Measurements from ENCODE around the gene KCNQ2.
"Not testable (repeated sequence)": the region's sequence is repeated elsewhere in the genome, so short reads cannot be mapped to it uniquely, and the experiment has no call there.

KCNQ2 gene

DNA sequence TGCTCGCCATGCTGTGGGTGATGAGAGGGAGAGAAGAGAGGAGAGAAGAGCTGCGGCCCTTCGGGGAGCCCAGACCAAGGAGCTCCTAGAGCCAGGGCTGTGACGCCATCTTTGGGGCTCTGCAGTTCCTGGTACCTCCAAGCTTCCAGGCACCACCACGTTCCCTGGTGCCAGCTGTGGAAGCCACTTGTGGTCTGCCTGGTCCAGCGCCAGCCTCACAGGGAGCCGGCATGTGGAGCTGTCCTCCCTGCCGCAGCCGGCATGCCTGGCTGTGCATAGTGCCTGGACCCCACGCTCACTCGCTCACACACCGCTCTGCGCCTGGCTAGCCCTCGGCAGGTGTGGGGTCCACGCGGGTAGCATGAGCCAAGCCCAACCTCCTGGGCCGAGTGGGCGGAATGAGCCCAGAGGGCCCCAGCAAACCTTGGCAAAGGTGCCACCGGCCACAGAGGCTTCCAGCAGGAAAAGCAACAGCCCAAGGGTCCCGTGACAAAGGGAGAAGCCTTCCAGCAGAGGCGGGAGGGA lies 92.0 kb downstream of the KCNQ2 start:
- FAIRE-seq: no peak

- not testable (repeated sequence) for FAIRE-seq
These were observed 92.6 kb downstream of the KCNQ2 start for GRCh38 chr20:63379872-63380271.

DNA sequence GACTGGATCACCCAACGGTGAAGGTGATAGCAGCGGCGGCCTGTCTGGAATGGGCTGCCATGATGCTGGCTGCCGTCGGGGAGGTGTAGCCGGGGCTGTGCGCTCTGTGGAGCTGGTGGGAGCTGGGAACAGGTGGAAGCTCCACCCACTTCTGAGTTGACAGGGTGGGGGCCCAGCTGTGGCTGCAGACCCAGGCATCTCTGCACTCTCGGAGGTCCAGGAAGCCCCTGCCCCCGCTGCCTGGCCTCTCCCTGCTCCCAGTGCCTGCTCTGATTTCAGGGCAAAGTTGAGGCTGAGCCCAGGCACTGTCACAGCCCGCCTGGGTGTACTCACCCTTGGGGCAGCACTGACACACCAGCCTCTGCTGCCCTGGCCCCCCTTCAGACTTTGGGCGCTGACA lies 93.2 kb downstream of the KCNQ2 start:
- no peak for FAIRE-seq

GRCh38 chr20:63378626-63379025 lies 93.8 kb downstream of the KCNQ2 start:
- no peak for FAIRE-seq

DNA sequence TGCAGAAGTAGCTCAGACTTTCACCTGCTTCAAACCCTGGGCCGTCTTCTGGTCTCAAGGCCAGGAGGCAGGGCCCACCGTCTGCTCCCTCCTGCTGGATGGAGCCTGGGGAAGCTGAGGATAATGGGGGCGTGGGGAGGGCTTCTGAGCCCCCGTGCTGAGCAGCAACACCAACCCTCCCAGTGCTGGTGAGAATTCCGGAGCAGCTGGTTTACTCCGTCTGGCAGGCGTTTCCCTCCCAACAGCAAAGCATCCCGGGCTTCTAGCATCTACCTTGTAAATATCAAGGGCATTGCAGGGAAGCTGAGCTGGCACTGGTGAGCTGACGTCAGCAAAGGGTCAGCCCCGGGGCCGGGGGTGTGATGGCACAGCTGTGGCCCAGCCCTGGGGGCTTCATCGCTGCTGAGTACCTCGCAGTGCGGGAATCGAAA lies 94.5 kb downstream of the KCNQ2 start:
- no peak for FAIRE-seq

DNA sequence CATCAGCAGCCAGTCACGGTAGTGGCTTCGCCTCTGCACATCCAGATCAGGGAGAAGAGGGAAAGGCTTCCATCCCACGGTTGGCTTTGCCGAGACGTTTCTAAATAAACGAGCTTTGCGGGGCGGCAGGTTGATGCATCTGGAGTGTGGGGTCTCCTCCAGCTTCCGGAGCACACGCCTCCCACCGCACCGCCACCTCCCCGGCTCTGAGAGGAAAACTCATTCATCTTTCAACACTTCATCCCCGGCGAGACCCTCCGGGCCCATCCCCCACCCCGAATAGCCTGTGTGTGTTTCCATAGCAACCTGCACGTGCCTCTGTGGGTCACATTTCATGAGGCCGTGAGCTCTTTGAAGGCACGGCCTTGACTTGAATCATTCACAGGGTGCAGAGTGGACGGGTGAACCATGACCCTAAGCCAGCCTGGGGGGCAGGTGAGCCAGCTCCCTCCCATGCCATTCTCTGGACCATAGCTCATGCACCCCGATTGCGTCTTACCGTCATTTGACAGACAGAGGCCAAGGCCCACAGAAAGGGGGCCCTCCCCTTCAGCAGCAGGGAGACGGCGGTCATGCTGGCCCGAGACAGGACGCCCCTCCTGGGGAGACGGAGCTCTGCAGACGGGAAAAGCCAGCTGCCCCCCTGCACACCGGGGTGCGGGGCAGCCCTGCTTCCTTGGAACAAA lies 95.1 kb downstream of the KCNQ2 start:
- no peak for FAIRE-seq

- FAIRE-seq: no peak
These were observed 95.9 kb downstream of the KCNQ2 start for GRCh38 chr20:63376283-63377250.

DNA sequence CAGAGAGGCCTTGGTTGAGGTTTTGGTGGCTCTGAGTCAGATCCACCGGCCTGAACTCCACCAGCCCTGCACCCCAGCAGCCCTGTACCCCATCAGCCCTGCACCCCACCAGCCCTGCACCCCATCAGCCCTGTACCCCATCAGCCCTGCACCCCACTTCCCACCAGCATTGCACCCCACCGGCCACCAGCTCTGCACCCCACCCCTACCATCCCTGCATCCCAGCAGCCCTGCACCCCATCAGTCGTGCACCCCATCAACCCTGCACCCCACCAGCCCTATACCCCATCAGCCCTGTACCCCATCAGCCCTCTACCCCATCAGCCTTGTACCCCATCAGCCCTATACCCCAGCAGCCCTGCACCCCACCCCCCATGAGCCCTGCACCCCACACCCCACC lies 97.0 kb downstream of the KCNQ2 start:
- FAIRE-seq: no peak

DNA sequence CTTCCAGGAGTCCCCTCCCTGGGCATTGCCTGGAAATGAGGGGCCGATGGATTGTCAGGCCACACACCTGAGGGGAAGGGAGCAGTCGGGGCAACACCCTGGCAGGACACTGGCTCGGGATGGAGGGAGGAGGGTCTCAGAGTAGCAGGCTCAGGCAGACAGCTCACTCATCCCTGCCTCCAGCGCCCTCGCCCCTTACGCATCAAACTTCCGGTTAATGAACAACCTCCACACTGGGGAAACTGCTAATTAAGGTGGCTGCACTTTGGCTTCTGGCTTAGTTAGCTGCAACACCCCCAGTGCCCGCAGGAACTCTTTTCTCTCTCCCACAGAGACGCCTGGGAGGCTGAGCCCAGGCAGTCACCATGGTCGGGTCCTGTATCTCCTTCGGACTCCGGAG lies 98.0 kb downstream of the KCNQ2 start:
- FAIRE-seq: no peak

DNA sequence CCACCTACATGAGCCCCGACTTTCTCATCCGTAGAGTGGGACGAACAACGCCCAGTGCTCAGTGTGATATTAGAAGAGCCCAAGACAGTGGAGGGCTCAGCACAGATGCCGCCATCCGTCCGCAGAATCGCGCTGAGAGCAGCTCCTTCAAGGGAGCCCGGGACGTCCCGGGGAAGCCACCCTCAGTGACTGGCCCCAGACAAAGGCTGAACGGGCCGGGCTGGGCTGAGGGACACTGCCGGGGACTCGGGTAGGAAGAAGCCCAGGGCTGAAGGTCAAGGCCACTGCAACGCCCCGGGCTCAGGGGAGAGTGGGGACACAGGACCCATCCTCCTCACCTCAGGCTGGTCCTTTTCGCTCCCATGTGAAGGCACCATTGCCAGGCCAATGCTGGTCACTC lies 98.5 kb downstream of the KCNQ2 start:
- FAIRE-seq: no peak

DNA sequence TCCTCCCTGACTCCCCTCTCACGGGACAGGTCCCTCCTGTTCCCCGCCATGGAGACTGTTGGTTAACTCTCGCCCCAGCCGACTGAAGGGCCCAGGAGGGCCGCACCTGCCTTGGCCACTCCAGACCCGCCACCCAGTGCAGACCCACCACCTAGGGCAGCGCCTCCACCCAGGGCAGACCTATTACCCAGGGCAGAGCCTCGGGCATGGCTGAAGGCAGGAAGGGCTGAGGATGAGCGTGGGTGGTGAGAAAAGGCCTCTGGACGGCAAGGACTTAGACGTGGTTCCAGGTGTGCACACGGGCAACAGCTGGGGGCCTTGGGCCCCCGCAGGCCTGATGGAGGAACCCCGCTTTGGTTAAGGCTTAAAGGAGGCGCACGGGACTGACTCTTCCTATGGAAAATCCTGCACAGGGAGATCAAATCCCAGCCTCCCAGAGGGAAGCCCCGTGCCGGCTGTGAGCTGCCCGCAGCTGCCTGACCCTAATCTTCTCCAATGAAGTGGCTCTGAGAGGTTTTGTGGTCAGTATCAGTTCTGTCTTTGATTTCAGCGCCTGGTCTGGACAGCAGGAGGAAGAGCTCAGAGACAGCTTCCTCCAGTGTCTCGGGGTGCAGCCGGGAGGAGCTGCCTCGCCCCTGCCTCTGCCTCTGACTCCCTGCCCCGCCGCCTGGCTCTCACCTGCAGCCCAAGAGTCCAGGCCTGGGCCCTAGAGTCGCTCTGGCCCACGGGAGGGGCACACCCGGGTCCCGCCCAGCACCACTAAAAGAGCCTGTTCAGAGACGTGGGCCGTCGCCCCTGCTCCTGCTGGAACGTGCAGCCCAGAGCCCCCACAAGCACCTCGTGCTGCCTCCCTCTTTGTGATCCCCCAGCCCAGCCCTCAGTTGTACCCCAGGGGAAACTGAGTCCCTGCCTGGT lies 99.2 kb downstream of the KCNQ2 start:
- FAIRE-seq: no peak

DNA sequence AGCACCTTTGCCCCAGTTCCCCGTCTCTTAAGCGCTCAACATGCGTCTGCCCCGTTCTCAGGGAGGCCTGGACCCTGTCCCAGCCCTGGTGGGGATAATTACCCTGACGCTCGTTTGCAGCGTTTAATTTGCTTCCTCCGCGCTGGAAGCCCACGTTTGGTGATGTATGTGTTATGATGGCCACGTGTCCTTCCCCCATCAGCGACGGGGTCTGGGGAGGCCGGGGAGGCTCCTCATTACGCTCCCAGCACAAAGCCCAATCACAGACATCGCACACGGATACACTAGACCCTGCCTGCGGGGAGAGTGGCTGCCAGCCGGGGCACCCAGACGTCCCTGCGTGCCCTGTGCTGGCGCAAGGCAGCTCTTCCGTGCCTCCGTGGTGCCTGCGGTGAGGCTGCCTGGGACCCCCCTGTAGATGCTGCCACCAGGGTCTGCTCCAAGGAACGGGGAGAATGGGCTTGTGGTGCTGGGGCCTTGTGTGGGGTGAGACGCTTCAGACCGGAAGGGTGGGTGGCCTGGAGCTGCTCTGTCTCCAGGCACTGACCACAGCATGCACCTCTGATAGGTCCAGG lies 101.1 kb downstream of the KCNQ2 start:
- no peak for FAIRE-seq

- no peak for FAIRE-seq
These were observed 101.8 kb downstream of the KCNQ2 start for GRCh38 chr20:63370618-63371187.

DNA sequence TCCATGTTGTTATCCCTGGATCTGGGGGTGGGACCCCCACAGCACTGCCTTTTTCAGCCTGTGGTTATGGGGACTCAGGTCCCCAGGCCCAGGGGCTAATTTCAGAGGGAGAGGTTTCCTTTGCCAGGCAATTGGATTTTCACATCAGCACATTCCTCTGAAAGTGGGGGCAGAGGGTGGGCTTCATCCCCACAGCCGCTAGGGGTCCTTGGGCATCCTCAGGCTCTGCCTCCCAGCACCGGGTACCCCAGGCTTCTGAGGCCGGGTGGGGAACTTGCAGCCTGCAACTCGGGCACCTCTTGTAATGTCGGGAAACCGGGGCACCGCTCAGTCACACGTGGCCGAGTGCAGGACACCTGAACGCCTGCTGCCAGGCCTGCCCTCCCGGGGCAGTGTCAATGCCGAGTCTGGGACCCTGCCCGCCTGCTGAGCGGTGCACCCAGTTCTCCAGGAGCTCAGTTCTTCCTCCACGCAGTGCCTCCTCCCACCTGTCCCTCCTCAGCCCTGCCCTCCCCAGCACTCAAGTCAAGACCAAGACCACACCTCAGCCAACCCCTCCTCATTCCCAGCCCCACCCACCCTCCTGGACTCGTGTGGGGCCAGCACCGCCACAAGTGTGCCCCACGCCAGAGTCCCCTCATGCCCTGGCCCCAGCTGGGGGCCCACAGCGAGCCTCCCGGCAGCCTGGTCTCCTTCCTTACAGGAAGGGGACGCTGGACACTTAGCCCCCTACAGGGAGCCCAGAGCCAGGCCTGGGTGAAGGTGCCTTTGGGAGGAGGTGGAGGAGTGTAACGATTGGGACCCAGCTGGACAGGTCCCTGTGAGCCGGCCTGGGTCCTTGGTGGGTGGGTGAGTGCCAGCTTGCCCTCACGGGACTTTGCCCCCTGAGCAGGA lies 102.5 kb downstream of the KCNQ2 start:
- FAIRE-seq: no peak

GRCh38 chr20:63369024-63369530 lies 103.4 kb downstream of the KCNQ2 start:
- no peak for FAIRE-seq

GRCh38 chr20:63368151-63368550 lies 104.3 kb downstream of the KCNQ2 start:
- FAIRE-seq: no peak

- no peak for FAIRE-seq
These were observed 104.9 kb downstream of the KCNQ2 start for GRCh38 chr20:63367446-63368055.

- no peak for FAIRE-seq
These were observed 105.8 kb downstream of the KCNQ2 start for GRCh38 chr20:63366390-63367365.
